Suprapubic skin (tissue), 4 donors: ENCODE results near the gene PLXNC1.

Experiments used
- POLR2A ChIP-seq, 2 donors: fragments of 450-650 bp; IDR thresholded peaks; one replicate each; pipeline ENCODE4 v1.6.1; 2017; ENCODE audit warnings: antibody characterized with exemption in 2 of 2, mild to moderate bottlenecking in 2 of 2, moderate library complexity in 2 of 2
- POLR2AphosphoS5 ChIP-seq, 3 donors: sonication (generic); formaldehyde crosslinking; IDR thresholded peaks; one replicate each; pipeline ENCODE4 v1.6.1; 2017; ENCODE audit warnings: antibody characterized with exemption in 3 of 3

- TF ChIP-seq POLR2A (IDR thresholded peaks at IDR 0.05): no peak
- no peak for TF ChIP-seq POLR2AphosphoS5 (IDR thresholded peaks at IDR 0.05)
These were observed 100.2 kb downstream of the PLXNC1 start for GRCh38 chr12:94248582-94248981.
